Cerebellar cortex (tissue), 1 donor: ENCODE data around the gene SLC18A3.

ENCODE experiments used
- DNase-seq: peaks from one replicate; pipeline ENCODE4 v3.0.0-alpha.2; 2015; ENCODE audit warnings: low spot score

SLC18A3 gene

DNA sequence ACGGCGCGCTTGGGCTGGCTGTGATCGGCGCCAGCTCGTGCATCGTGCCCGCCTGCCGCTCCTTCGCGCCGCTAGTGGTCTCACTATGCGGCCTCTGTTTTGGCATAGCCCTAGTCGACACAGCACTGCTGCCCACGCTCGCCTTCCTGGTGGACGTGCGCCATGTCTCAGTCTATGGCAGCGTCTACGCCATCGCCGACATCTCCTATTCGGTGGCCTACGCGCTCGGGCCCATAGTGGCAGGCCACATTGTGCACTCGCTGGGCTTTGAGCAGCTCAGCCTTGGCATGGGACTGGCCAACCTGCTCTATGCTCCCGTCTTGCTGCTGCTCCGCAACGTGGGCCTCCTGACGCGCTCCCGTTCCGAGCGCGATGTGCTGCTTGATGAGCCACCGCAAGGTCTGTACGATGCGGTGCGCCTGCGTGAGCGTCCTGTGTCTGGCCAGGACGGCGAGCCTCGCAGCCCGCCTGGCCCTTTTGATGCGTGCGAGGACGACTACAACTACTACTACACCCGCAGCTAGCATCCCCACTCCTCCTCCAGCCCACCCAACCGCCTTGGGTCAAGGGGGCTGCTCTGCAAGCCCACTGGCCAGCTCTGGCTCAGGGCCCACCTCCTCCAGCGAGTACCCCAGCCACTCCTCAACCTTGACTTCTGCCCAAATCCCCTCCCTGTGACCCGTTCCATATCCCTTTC, 1.9 kb downstream of the SLC18A3 start:
- DNase-seq: no peak

DNA sequence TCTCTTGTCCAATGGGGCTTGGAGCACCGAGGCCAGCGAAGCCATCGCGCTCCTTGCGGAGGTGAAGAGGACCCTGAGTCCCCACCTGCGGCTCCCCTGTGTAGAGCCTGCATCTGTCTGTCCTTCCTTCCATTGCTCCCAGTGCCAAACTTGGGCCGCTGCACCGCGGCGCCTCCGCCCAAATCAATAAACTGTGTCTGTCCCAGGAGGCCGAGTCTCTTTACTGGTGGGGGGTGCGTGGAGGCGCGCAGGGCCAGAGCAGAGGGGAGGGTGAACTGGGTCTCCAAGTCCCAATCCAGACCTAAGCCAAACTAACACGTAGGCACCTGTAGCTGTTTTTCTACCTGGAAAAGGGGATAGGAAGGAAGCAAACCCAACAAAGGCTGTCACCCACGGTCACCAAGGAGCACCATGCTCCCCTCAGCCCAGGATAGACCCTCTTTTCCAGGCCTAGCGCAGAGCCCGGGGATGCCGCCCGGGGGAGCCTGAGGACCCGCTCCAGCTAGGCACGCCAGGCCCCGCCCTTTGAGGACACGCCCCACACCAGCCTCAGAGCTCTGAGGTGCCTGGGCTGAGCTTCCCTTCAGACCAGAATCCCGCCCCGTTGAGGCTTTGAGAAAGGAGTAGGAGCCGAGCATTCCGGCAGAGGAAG, 2.5 kb downstream of the SLC18A3 start:
- no peak for DNase-seq

DNA sequence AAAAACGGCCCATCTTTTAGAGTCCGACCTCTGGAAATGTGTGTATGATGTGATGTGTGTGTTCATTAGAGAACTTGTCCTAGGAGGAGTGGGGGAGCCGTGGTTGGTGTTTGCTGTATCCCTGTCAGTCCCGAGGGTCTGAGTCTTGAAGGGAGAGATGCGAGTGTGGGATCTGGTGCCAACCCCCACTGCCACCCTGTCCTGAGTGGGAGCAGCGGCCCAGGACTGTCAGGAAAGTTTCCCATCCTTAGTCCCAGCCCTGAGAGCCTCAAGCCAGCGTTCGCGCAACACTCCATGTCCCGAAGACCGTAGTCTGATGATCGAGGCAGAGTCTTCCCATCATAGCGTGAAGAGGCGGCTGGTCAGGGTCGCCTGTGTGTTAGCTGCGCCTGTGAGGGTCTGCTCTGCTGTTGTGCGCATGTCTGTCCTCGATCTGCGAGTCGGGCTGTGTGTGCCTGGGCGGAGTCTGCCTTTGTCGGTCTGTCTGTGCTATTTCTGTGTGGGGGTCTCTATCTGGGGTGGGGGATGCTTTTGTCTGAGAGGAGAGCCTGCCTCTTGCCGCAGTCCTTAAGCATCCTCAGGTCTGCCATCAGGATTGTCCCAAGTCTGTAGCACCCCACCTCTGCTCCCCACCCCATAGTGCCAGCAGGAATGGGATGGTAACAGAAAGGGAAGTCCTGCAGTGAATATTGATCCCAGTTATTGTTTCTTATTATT, 3.2 kb downstream of the SLC18A3 start:
- DNase-seq: no peak

DNA sequence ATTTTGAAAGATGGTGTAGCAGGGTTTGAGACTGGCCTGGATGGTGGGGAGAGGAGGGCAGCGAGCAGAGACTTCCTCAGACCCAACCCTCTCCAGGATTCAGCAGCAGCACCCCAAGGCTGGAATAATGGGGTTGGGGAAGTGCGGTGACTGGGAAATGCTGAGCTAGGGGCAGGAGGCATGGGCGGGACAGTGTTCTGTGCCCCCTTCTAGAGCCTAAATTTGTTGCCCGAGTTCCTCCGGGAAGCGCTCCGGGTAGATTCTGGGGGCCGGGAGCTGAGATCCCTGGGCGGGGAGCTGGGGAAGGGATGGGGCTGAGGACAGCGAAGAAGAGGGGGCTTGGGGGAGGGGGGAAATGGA, 3.8 kb downstream of the SLC18A3 start, which contains the start of gene CHAT:
Gene CHAT (plus strand): TSS at position 156 of the 360 bp plus-strand sequence. CDS start 153 bp downstream, at position 309.
- DNase-seq: no peak

DNA sequence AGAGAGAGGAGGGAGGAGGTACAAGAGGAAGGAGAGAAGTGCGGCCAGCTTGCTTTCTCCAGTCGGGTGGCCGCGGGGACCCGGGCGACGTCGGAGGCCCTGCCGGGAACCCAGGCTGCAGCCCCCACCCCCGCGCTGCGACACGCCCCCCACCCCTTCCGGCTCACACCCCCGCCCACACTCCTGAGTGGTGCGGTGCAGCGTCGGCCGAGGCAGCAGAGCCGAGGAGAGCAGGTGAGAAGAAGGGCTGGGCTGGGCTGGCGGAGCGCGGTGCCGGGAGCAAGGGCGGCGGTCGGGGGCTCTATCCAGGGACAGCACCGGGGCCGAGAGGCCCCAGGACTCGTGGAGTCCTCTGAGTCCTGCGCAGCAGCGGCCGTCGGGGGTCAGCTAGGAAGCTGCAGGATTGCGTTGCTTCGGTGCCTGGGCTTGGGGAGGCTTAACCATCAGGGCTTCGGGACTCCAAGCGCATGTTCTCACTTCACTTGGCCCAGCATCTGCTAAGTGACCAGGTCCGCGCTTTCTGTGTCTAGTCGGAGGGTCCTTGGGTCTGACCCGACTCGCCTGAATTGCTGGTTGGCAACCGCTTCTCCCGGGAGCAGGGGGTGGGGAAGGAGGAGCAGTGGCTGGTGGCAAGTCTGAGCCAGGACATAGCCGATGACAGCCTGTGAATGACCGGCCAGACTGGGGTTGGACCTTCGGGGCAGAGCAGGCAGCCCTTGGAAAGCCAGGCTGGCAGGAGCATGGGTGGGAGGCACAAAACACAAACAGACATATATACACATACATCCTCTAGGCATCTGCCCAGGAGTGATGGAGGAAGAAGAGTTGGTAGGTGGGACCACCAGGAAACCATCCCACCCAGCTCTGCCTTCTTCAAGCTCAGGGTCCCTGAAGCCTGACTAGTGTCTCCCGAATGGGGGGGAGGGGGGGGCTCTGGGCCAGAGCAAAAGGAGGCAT, 4.4 kb downstream of the SLC18A3 start:
- DNase-seq: no peak

DNA sequence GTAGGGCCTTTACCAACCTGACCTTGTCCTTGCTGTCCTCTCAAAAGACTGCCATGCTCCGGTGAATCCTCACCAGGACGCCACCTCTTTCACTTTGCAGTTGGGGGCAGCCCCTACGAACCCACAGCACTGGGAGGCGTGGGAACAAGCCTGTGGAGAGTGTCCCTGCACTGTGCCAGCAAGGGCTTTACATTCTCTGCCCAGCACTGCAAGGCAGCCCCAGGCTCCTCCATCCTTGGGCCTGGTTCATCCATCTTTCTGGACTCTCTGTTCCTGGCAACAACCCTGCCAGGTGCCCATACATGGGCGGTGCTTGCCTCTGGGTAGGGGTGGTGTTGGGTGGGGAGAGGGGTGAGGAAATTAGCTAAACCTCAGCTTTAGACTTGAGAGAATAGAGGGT, 5.1 kb downstream of the SLC18A3 start:
- DNase-seq: no peak

DNA sequence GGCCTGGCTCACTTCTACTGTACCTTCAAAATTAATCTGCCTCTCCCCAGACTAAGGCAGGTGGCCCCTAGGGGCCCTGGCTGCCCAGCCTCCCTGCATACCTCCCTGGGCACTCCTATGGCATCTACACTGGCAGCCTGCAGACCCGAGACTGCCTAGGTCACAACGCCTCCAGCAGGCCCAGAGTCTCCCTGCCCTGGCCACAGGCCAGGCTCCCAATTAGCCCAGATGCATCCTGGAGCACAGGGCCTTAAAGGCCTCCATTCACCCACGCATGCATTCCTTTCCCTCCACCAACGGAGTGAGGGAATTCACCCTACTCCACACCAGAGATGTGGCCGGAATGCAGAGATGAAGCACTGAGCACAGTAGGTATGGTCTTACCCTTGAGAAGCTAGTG, 5.6 kb downstream of the SLC18A3 start:
- DNase-seq: no peak

DNA sequence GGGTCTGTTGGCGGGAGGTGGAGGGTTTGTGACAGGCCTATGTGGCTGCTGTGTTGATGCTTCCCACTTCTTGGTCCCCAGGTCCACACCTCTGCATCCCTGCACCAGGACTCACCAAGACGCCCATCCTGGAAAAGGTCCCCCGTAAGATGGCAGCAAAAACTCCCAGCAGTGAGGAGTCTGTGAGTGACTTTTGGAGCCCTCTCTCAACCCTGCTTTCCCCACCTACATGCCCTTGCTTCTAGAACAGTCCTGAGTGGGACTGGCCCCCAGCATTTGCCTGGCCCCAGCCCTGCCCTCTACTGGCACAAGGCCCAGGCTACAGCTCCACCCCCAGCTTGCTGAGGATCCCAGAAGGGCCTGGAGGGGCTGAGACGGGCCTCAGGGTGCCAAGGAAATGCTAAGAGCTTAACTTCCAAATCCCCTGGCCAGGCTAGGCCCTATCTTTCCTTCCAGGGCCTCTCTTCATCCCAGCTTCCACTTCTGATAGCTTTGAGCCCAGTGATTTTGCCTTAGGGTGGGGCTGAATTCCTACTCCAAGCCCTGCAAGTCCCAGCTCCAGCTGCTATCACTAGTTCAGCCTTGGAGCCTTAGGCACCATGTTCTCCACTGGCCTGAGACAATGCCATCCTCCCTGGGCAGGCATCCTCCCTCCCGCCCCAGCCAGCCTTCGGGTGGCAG, 6.5 kb downstream of the SLC18A3 start:
- no peak for DNase-seq

DNA sequence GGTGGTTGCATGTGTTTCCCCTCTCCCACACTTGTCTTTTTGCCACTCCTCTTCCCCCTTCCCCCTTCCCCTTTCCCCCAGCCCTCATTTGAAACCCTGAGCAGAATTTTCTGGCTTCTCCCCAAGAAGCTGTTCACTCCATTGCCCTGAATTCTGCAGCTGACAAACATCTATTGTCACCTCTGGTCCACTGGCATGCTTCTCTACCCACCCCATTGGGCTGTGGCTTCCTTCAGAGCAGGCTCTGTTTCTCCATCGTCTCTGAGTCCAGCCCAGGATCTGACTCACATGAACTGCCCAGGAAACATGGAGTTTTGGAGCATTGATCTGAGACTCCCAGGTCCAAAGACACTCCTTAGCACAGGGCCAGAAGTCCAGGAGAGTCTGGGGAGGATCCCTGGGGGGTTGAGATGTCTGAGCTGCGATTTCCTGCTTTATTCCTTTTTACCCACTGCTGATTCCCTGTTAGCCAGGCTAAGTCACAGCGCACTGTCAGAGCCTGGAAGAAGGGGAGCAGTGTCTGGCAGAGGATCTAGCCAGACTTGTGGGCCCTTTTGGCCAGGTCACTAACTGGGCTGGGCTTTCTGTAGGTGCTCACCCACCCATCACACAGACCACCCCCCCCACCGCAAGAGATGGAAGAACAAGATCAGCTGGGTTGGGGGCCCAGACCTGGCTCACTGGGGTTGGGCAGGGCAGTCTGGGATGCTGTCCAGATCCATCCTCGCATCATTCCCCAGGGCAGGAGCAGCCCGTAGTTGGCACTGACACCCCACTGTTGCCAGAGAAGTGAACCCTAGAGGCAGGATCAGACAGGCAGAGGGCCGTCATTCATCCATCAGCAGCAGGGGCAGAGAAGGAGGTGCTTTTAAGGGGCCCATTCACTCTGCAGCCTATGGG, 7.3 kb downstream of the SLC18A3 start:
- no peak for DNase-seq

DNA sequence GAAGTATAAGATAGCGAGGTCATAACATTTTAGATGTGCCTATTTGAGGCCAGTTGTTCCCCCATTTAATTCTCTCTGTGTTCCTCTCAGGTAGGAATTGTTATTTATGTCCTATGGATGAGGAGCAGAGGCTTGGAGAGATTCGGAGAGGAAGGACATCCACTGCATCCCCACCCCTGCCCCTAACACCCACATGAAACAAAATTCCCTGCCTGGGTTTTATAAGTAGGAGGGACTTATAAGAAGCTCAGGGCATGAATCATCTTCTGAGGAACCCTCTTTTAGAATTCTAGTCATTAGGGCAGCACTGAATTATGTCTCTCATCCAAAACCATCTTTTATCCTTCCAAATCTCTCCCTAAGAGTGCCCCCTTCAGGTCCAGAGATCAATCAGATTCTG, 8.7 kb downstream of the SLC18A3 start:
- DNase-seq: no peak

DNA sequence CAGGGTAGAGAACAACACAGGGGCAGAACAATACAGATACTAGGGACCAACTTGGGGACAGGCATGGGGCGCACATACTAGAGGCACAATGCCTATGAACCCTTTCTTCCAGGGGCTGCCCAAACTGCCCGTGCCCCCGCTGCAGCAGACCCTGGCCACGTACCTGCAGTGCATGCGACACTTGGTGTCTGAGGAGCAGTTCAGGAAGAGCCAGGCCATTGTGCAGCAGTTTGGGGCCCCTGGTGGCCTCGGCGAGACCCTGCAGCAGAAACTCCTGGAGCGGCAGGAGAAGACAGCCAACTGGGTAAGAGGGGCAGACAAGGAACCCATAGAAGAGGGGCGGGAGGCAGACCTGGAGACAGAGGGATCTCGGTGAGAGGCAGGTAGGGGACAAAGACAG, 9.5 kb downstream of the SLC18A3 start:
- no peak for DNase-seq

DNA sequence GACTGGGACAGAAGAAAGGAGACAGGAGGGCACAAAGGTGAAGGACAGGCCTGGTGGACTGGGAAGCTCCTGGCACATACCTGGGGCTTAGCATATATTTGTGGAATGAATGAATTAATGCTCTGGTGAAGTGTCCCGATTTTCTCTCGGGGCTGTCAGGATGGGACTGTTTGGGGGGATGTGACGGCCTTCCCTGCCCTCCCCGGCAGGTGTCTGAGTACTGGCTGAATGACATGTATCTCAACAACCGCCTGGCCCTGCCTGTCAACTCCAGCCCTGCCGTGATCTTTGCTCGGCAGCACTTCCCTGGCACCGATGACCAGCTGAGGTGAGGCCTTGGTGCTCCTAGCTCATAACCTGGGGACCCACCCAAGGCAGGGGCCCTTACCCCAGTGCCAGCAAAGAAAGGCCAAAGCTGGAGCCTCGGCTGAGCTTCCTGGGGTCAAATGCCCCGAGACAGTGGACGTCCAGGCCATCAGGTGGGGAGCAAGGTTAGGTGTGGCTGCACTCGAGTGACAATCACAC, 10.2 kb downstream of the SLC18A3 start:
- peak; percentile 11 for DNase-seq

DNA sequence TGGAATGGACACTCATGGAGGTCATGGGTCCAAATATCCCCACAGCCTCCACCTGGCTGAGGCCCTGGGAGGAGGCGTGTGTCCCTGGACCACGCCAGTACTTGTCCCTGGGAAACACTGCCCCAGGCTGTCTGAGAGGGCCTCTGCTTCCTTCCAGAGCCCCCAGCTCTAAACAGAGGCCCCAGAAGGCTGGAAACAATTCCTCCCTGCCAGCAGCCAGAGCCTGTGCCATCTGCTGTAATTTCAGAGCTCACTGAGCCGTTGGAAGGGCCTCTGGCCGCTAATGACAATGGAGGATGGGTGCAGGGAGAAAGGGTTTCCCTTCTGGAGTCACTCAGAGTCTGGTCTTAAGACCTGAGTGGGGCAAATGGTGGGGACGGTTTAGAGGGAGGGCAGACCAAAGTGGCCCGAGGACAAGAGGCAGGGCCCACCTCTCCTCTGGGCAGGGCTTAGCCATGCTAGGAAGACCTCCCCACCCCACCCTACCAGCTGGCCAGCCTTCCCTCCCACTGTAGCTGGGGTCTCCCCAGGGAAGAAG, 10.8 kb downstream of the SLC18A3 start:
- DNase-seq: peak; percentile 85

DNA sequence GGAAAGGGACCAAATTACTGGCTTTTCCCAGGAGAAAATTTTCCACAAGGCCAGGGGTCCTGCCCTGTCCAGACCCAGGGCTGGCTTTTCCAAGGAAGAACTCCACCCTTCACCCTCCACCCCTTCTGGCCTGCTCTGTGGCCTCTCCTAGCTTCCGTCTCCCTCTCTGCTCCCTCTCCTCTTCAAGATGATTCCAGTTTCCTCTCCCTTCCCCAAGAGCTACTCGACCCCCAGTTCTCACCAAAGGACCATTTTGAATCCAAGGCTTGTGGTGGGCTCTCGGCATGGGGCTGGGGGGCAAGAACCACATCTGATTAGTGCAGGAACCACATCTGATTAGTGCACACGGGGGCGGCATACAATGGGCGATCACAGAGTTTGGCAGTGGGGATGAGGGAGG, 11.5 kb downstream of the SLC18A3 start:
- DNase-seq: no peak

DNA sequence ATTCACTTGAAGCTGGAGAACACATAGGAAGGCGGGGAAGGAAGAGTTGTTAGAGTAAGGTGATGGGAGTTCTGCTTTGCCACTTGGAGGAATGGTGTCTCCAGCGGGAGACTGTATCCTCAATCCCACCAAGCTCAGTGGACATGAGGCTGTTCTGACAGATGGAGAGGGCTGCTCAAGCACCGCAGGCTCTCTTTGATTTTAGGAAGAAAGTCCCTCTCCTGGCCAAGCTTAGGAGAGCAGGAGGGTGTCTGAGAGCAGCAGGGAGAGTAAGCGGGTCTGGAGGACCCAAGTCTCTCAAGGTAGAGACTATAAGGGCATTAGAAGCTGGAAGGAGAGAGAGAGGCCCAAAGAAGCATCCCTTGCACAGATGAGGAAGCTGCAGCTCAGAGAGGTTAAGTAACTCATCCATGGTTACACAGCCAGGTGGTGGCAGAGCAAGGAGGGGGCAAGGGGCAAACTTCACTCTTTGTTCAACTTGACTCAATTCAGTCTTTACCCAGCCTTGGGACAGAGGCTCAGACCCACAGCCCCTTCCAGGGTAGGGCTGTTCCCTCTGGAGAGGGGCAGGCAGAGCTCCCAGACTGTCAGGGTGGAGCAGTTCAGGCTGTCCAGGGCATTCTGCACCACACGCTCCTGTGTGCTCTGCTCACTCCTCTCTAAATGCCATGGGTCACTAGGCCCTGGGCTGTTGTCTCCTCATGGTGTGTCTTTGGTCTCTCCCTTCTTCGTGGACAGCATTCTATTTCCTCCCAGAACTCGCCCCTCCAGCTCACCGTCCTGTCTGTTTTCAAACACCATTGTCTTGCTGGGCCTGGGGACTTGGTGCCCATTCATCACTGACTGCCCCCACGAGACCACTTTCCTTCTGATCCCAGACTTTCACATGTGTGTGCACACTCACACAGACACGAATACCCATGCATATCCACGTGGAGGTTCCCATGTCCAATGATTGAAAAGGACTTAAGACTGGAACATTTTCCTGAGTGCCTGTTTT, 12.6 kb downstream of the SLC18A3 start:
- DNase-seq: no peak

DNA sequence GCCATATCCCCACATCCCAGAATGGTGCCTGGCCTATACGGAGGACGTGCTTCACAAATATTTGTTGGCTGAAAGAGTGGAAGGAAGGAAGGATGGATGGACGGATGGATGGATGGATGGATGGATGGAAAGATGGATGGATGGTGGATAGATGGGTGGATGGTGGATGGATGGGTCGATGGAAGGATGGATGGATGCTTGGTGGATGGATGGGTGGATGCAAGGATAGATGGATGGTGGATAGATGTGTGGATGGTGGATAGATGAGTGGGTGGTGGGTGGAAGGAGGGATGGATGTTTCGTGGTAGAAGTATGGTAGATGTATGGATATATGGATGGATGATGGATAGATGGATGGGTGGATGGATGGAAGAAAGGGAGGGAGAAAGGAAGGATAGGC, 14.5 kb downstream of the SLC18A3 start:
- no peak for DNase-seq

DNA sequence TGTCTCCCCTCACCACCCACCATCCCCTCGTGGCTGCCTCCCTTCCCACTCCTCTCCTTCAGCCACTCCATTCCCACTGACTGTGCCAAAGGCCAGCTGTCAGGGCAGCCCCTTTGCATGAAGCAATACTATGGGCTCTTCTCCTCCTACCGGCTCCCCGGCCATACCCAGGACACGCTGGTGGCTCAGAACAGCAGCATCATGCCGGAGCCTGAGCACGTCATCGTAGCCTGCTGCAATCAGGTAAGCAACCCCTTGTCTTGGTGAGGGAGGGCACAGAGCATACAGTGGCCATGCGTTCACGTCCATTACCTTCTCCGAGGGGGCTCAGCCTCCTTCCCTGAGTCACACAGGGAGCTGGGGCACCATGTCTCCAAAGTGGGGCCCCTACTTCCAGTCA, 15.3 kb downstream of the SLC18A3 start:
- no peak for DNase-seq

DNA sequence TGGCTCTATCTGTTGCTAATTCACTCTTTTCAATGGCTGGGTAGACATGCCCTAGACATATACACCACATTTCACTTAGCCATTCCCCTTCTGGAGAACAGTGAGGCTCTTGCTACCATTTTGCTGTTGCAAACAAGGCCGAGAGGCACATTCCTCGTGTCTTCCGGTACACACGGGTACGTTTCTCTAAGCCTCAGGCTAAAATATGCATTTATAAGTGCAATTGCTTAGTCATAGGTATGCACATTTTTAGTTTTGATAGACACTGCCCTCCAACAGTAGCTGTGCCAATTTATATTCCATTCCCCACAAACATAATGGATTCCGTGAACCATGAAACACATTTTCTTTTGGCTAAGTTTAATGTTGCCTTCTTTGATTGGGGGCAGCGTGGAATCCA, 16.9 kb downstream of the SLC18A3 start:
- no peak for DNase-seq
